Aortic smooth muscle cell (primary cell): ENCODE measurements around the gene SPINT4. TPM values are rescaled to one million over a fixed set of nuclear protein-coding genes. Genes with fewer than 3 reads are reported as not detected.

Source experiments
- total RNA-seq: library from RNA; depleted of rRNA; stranded (reverse); fragments of >200 nt; gene quantifications from 2 replicates; pipeline ENCODE4 v1.2.3, GENCODE V29; 2014

The SPINT4 gene
- not detected in 2 replicates for total RNA-seq

DNA sequence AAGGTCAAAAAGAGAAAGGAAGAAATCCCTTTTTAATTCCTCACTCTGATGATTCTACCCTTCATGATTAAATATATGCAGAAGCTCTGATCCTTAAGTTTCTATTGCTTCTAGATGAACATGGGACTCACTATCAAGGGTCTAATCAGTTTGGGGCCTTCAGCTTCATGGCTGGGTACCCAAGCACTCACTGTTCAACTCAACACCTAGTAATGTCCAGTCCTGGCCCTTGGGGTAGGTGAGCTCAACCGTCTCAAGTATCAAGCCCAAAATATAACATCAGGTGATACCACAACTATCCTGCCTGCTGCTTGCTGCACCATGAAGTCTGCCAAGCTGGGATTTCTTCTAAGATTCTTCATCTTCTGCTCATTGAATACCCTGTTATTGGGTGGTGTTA lies at the start of gene SPINT4:
Gene SPINT4 (plus strand): TSS at position 301 of the 400 bp plus-strand sequence. CDS start 21 bp downstream, at position 322.

DNA sequence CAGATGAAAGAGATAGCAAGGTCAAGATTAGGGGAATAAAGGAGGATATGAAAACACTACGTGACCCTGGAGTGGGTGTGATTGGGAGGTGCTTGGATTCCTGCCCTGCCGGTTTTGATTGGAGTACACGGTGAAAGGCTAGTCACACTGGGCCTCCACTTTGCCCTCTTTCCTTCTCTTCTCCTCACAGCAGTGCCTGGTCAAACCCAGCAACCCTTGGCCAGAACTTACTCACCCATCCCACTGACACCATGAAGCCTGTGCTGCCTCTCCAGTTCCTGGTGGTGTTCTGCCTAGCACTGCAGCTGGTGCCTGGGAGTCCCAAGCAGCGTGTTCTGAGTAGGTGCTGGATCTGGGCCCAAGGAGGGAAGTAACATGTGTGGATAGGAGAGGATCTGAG lies 20.3 kb upstream of the SPINT4 start, which contains the start of gene WFDC13:
Gene WFDC13 (plus strand): TSS at position 166 of the 400 bp plus-strand sequence. CDS start 86 bp downstream, at position 252.

DNA sequence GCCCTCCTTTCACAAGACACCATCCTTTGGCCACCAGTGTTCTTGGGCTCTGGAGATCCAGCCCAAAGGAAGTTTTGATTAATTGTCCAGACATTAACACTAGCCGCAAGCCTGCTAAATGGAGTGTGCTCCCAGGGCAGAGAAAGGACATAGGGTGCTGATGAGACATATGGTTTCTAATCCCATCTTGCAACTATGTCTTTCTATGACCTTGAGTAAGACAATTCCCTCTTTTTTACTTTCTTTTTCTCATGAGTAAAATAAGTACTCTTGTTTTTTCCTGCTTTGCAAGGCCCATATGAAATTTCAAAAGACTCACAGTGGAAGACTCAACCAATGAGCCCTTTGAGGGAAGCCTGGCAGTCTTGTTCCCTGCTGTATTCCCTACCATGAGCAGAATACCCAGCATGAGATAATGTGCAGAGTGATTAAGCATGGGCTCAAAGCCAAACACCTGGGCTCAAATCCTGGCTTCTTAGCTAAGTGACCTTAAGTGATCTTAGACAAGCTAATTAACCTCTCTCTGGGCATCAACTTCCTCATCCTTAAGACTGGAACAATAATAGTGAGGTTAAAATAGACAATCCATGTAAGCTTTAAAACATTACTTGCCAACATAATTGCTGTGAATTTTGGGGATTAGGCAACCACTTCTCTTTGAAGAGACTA lies 17.0 kb upstream of the SPINT4 start, which contains the start of gene WFDC10B:
Gene WFDC10B (minus strand): TSS at position 51 of the 669 bp plus-strand sequence. CDS start 19,027 bp downstream, outside the sequence.

Other genes with a start within 250 kb of the SPINT4 start
- not detected in 2 replicates for gene SPINT3, start 206.7 kb upstream of the SPINT4 start, total RNA-seq
- not detected in 2 replicates for gene WFDC6, start 182.9 kb upstream of the SPINT4 start, total RNA-seq
- gene EPPIN, start 174.9 kb upstream of the SPINT4 start, total RNA-seq: not detected in 2 replicates
- not detected in 2 replicates for gene WFDC8, start 143.1 kb upstream of the SPINT4 start, total RNA-seq
- not detected in 2 replicates for gene WFDC10A, start 92.6 kb upstream of the SPINT4 start, total RNA-seq
- gene WFDC9, start 91.1 kb upstream of the SPINT4 start, total RNA-seq: not detected in 2 replicates
- not detected in 2 replicates for gene WFDC11, start 52.1 kb upstream of the SPINT4 start, total RNA-seq
- gene WFDC13, start 20.3 kb upstream of the SPINT4 start, total RNA-seq: not detected in 2 replicates
- not detected in 2 replicates for gene WFDC10B, start 17.3 kb upstream of the SPINT4 start, total RNA-seq
- gene WFDC3, start 69.5 kb downstream of the SPINT4 start, total RNA-seq: 0.26 TPM in 1 of 2 replicates, not detected in the other
- gene DNTTIP1, start 69.6 kb downstream of the SPINT4 start, total RNA-seq: 12.0 and 14.6 TPM in 2 replicates
- 11.4 and 22.2 TPM in 2 replicates for gene UBE2C, start 90.3 kb downstream of the SPINT4 start, total RNA-seq
- gene TNNC2, start 105.0 kb downstream of the SPINT4 start, total RNA-seq: 1.4 and 1.5 TPM in 2 replicates
- 55.2 and 65.2 TPM in 2 replicates for gene SNX21, start 111.5 kb downstream of the SPINT4 start, total RNA-seq
- 29.2 and 32.9 TPM in 2 replicates for gene ACOT8, start 135.0 kb downstream of the SPINT4 start, total RNA-seq
- 5.2 and 5.5 TPM in 2 replicates for gene ZSWIM3, start 135.3 kb downstream of the SPINT4 start, total RNA-seq
- 3.0 TPM in 2 replicates for gene ZSWIM1, start 158.9 kb downstream of the SPINT4 start, total RNA-seq
- gene SPATA25, start 165.3 kb downstream of the SPINT4 start, total RNA-seq: 1.4 and 1.5 TPM in 2 replicates
- gene NEURL2, start 168.9 kb downstream of the SPINT4 start, total RNA-seq: 5.2 and 5.3 TPM in 2 replicates
- 103 and 140 TPM in 2 replicates for gene CTSA, start 169.0 kb downstream of the SPINT4 start, total RNA-seq
- gene PLTP, start 189.8 kb downstream of the SPINT4 start, total RNA-seq: 32.0 and 41.9 TPM in 2 replicates
- 7.0 and 7.5 TPM in 2 replicates for gene PCIF1, start 212.3 kb downstream of the SPINT4 start, total RNA-seq
- 10.7 and 13.3 TPM in 2 replicates for gene ZNF335, start 249.9 kb downstream of the SPINT4 start, total RNA-seq